Testis (tissue), 3 donors: Measurements from ENCODE around the gene FBLN1. TPM values are rescaled to one million over a fixed set of nuclear protein-coding genes. Genes with fewer than 3 reads are reported as not detected.

Source experiments
- DNase-seq: peaks from one replicate; pipeline ENCODE4 v3.0.0-alpha.2; 2019
- H3K27ac ChIP-seq, 2 donors: fragments of 200-600 bp; sonication (generic); one replicate each; pipeline ENCODE4 v1.5.1; 2019
- H3K27me3 ChIP-seq: fragments of 200-600 bp; sonication (generic); one replicate; pipeline ENCODE4 v1.5.1; 2019
- H3K36me3 ChIP-seq: fragments of 200-600 bp; sonication (generic); one replicate; pipeline ENCODE4 v1.5.1; 2017; ENCODE audit warnings: low read depth; ENCODE audit errors: missing control alignments
- H3K4me1 ChIP-seq: fragments of 200-600 bp; sonication (generic); one replicate; pipeline ENCODE4 v1.5.1; 2019
- H3K4me3 ChIP-seq, 2 donors: fragments of 200-600 bp; sonication (generic); one replicate each; pipeline ENCODE4 v1.5.1; 2017 to 2019
- H3K9me3 ChIP-seq: fragments of 200-600 bp; sonication (generic); one replicate; pipeline ENCODE4 v1.5.1; 2017
- POLR2A ChIP-seq: fragments of 450-650 bp; IDR thresholded peaks from one replicate; pipeline ENCODE4 v1.6.1; 2017; ENCODE audit warnings: antibody characterized with exemption, mild to moderate bottlenecking, moderate library complexity
- WGBS, 2 donors: methylation state at CpG; one replicate each; pipeline ENCODE4 v1.1.5; 2018; 5-methylcytosine and 5-hydroxymethylcytosine counted together
- intact Hi-C: fragments of 100-400 bp; cut with DNase I; formaldehyde crosslinking; loops from one replicate; pipeline ENCODE4 v1.15.1; 2023; ENCODE audit warnings: low total_unique reads
- polyA plus RNA-seq: library from polyadenylated mRNA; stranded (reverse); fragments of 350-450 nt; fragmentation: Illumina TruSeq; extraction: RNeasy Lipid Tissue Mini Kit (QIAGEN cat#74804); gene quantifications from one replicate; pipeline ENCODE4 v1.2.3, GENCODE V29; 2014; ENCODE audit warnings: low read depth, low replicate concordance; ENCODE audit not compliant: insufficient read depth
- total RNA-seq, 2 donors: library from RNA; depleted of rRNA; stranded (reverse); fragments of >200 nt; gene quantifications; one replicate each; pipeline ENCODE4 v1.2.3, GENCODE V29; 2016
- TF ChIP-seq, protein P1 (sequence below), 3 experiments: fragments of 450-650 bp in 2 of 3; fragments of 200-600 bp in 1 of 3; sonication (generic) in 1 of 3; IDR thresholded peaks; one replicate each; pipeline ENCODE4 v1.5.1; 2016 to 2019; ENCODE audit warnings: antibody characterized with exemption in 3 of 3, mild to moderate bottlenecking in 2 of 3, moderate library complexity in 1 of 3

FBLN1 gene
- total and polyA plus RNA-seq, 3 donors from 2014 or later, result 32.4 to 154 (median 42.2) TPM

DNA sequence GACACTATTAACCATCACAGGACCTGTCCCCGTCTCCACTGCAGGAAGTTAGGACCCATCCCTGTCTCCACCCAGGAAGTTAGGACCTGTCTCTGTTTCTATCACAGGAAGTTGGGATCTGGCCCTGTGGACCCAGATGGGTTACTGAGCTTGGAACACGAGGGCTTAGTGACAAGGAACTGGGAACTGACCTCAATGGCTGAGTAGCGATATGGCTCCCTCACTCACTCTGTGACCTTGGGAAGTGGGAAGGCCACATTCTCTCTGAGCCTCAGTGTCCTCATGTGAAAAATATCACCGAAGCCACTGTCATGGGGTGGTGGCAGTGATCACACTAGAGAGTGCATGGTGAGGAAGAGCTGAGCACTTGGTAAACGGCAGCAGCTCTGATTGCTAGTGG is 59.4 kb downstream of the FBLN1 start:
- Histone ChIP-seq H3K4me1 (no peaks in the 10 kb centered on the region), H3K27me3 (no peaks in the 10 kb centered on the region), H3K36me3 (no peaks in the 10 kb centered on the region), H3K9me3 (no peaks in the 10 kb centered on the region), H3K4me3 (no peak overlapping the region), H3K27ac (no peak overlapping the region)
- TF ChIP-seq, protein P1, sequence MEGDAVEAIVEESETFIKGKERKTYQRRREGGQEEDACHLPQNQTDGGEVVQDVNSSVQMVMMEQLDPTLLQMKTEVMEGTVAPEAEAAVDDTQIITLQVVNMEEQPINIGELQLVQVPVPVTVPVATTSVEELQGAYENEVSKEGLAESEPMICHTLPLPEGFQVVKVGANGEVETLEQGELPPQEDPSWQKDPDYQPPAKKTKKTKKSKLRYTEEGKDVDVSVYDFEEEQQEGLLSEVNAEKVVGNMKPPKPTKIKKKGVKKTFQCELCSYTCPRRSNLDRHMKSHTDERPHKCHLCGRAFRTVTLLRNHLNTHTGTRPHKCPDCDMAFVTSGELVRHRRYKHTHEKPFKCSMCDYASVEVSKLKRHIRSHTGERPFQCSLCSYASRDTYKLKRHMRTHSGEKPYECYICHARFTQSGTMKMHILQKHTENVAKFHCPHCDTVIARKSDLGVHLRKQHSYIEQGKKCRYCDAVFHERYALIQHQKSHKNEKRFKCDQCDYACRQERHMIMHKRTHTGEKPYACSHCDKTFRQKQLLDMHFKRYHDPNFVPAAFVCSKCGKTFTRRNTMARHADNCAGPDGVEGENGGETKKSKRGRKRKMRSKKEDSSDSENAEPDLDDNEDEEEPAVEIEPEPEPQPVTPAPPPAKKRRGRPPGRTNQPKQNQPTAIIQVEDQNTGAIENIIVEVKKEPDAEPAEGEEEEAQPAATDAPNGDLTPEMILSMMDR (IDR thresholded peaks at IDR 0.05), result no peak
- no peak for TF ChIP-seq POLR2A
- intact Hi-C loops, result no loop called here
- DNase-seq, result no peak
- 90 to 93% methylated on average over 4 to 5 of the region's 5 CpGs for WGBS, 2 donors

- Histone ChIP-seq H3K36me3 (no peaks in the 10 kb centered on the region), H3K9me3 (no peaks in the 10 kb centered on the region), H3K4me1 (no peaks in the 10 kb centered on the region), H3K27ac (no peak overlapping the region), H3K27me3 (no peaks in the 10 kb centered on the region), H3K4me3 (no peak overlapping the region)
- WGBS, 2 donors, result 96 to 97% methylated on average over 42 to 44 of the region's 44 CpGs
- no peak for DNase-seq
- TF ChIP-seq POLR2A, result no peak
- TF ChIP-seq, protein P1 (IDR thresholded peaks at IDR 0.05), result no peak
- intact Hi-C loops, result no loop called here
Measured at GRCh38 chr22:45562537-45563361, 60.1 kb downstream of the FBLN1 start.

DNA sequence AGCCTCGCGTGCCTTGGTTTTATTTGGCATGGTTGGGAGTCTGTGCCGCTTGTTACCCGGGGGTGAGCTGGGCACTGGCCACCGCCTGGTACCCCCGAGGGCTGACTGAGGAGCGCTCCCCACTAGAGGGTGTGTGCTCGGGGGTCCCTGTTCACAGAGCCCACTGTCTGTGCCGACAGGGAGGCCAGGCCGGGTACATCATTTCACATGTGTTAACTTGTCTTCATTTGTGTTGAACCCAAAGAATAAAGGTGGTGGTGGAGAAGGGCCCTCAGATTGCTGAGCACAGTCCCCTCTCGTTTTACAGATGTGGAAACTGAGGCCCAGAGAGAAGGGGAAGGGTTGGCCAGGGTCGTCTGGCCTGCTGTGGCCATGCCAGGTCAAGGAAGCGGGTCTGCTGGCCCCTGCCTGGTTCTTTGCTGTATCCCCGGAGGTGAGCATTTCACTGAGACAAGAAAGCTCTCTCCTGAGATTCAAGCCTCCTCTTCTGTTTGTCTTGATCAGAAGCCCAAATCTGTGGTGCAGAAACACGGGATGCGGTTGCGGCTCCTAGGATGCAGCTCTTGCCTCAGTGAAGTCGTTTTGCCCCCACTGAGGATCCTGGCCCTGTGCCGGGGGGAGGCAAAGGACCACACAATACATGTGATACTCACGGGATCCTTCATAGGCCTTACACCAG is 60.8 kb downstream of the FBLN1 start:
- WGBS, 2 donors, result 86 to 87% methylated on average over 18 to 20 of the region's 20 CpGs
- Histone ChIP-seq H3K27me3 (no peaks in the 10 kb centered on the region), H3K9me3 (no peaks in the 10 kb centered on the region), H3K4me1 (no peaks in the 10 kb centered on the region), H3K4me3 (no peak overlapping the region), H3K27ac (no peak overlapping the region), H3K36me3 (no peaks in the 10 kb centered on the region)
- DNase-seq, result no peak
- intact Hi-C loops, result no loop called here
- TF ChIP-seq POLR2A, result no peak
- TF ChIP-seq, protein P1 (IDR thresholded peaks at IDR 0.05), result no peak

- WGBS, 2 donors, result 95 to 96% methylated on average over 13 of the region's 13 CpGs
- Histone ChIP-seq H3K9me3 (no peaks in the 10 kb centered on the region), H3K4me3 (no peak overlapping the region), H3K27ac (no peak overlapping the region), H3K4me1 (no peaks in the 10 kb centered on the region), H3K27me3 (no peaks in the 10 kb centered on the region), H3K36me3 (no peaks in the 10 kb centered on the region)
- TF ChIP-seq POLR2A, result no peak
- TF ChIP-seq, protein P1 (IDR thresholded peaks at IDR 0.05), result no peak
- intact Hi-C loops, result no loop called here
- DNase-seq, result no peak
Measured at GRCh38 chr22:45564349-45565030, 61.8 kb downstream of the FBLN1 start.
